Gastrocnemius medialis (tissue), 4 donors: ENCODE measurements around the gene SHB.

Experiments
- POLR2A ChIP-seq, 2 donors: fragments of 450-650 bp; IDR thresholded peaks; one replicate each; pipeline ENCODE4 v1.6.1; 2017; ENCODE audit warnings: antibody characterized with exemption in 2 of 2, mild to moderate bottlenecking in 2 of 2, moderate library complexity in 2 of 2
- TF ChIP-seq, protein P1 (sequence below), 5 experiments: fragments of 450-650 bp in 3 of 5; fragments of 200-600 bp in 2 of 5; sonication (generic) in 2 of 5; IDR thresholded peaks in 4 of 5; conservative IDR thresholded peaks in 1 of 5; 1 replicate in 4 of 5; 2 replicates in 1 of 5; pipeline ENCODE4 v1.5.1; 2016 to 2019; ENCODE audit warnings: antibody characterized with exemption in 5 of 5, mild to moderate bottlenecking in 3 of 5, moderate library complexity in 3 of 5

DNA sequence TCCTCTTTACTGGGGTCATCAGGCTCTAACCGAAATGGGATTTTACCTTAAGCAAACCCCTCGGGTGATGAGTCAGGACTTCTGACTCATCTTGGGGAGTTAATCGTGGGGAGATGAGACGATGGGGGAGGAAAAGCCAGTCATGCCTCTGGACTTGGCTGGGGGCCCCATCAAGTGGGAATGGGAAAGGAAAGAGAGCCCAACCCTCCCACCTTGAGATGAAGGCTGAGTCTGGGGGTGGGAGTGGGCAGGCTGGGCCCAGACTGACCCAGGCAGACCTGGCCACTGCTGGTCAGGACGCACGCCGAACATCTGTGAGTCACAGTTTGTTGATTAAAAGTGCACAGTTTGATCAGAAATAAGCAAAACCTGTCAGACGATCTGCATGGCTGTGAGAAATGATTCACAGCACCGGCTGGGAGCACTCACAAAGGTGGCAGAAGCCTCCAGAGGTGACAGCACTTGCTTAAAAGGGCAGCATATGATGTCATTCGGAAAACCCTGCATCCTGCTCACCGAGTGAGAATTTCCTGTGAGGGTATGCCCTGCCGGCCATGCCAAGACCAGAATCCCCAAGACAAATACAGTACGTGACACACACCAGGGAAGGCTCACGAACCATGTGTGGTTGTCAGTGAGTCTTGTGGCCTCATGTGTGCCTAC, 115.1 kb downstream of the SHB start:
- TF ChIP-seq POLR2A (IDR thresholded peaks at IDR 0.05): no peak
- TF ChIP-seq, protein P1, sequence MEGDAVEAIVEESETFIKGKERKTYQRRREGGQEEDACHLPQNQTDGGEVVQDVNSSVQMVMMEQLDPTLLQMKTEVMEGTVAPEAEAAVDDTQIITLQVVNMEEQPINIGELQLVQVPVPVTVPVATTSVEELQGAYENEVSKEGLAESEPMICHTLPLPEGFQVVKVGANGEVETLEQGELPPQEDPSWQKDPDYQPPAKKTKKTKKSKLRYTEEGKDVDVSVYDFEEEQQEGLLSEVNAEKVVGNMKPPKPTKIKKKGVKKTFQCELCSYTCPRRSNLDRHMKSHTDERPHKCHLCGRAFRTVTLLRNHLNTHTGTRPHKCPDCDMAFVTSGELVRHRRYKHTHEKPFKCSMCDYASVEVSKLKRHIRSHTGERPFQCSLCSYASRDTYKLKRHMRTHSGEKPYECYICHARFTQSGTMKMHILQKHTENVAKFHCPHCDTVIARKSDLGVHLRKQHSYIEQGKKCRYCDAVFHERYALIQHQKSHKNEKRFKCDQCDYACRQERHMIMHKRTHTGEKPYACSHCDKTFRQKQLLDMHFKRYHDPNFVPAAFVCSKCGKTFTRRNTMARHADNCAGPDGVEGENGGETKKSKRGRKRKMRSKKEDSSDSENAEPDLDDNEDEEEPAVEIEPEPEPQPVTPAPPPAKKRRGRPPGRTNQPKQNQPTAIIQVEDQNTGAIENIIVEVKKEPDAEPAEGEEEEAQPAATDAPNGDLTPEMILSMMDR (IDR thresholded peaks at IDR 0.05 in 4 of 5, conservative IDR thresholded peaks at IDR 0.05 in 1 of 5): no peak
